Measurements from ENCODE around the gene FBXL19.

- TF ChIP-seq CTCF (conservative IDR thresholded peaks at IDR 0.05 in 1 of 2, IDR thresholded peaks at IDR 0.05 in 1 of 2; ENCODE audit: extremely low read depth in 1 of 2, insufficient read depth in 1 of 2, low read depth in 1 of 2, low read length in 2 of 2) (no peak), EZH2 (IDR thresholded peaks at IDR 0.05; ENCODE audit: borderline replicate concordance, low read length) (no peak)
Measured at GRCh38 chr16:30966033-30966619, 42.8 kb downstream of the FBXL19 start.
